A549 (cell line): ENCODE measurements around the gene PIGK. TPM values are rescaled to one million over a fixed set of nuclear protein-coding genes. Genes with fewer than 3 reads are reported as not detected.
"Not testable (repeated sequence)": the region's sequence is repeated elsewhere in the genome, so short reads cannot be mapped to it uniquely, and the experiment has no call there.

ENCODE experiments used
- ATAC-seq, 2 experiments: fragments of 200-7000 bp in 1 of 2; fragments of >200 bp in 1 of 2; cut with Nextera tagmentation in 1 of 2; cut with Tn5 transposase in 1 of 2; 3 replicates each; pipeline versions ENCODE4 v1.8.0 to v1.9.1; 2018 to 2020; ENCODE audit warnings: mild to moderate bottlenecking in 1 of 2, moderate library complexity in 1 of 2
- CTCF ChIA-PET: fragments of 300-600 bp; sonication (Branson Sonifier 250); formaldehyde crosslinking; extraction: SDS; loops from one replicate; lab custom pipeline; 2021; ENCODE audit warnings: antibody characterized with exemption, inconsistent platforms; lab: Yijun Ruan, JAX
- POLR2A ChIA-PET: fragments of 350-600 bp; formaldehyde crosslinking; extraction: SDS; loops from one replicate; lab custom pipeline; 2021; ENCODE audit warnings: antibody characterized with exemption, inconsistent platforms; lab: Yijun Ruan, JAX
- DNase-seq, 2 experiments: peaks; one replicate each; pipeline versions ENCODE4 v3.0.0 to v3.0.0-alpha.2; 2011 to 2016; ENCODE audit warnings: low read depth in 1 of 2, low spot score in 1 of 2
- FAIRE-seq: peaks from 2 replicates; lab custom pipeline; 2011; peaks lifted over from hg19 to GRCh38; lab: Jason Lieb, UNC
- H3K27ac ChIP-seq, 2 experiments: fragments of >200 bp; sonication (Bioruptor Twin); formaldehyde crosslinking; 3 replicates each; pipeline ENCODE4 v1.5.1; 2016 to 2017
- H3K4me1 ChIP-seq: fragments of >200 bp; sonication (Bioruptor Twin); formaldehyde crosslinking; 3 replicates; pipeline ENCODE4 v1.6.1; 2016
- H3K4me2 ChIP-seq: fragments of >200 bp; sonication (Bioruptor Twin); formaldehyde crosslinking; 3 replicates; pipeline ENCODE4 v1.6.1; 2016
- H3K4me3 ChIP-seq: fragments of >200 bp; sonication (Bioruptor Twin); formaldehyde crosslinking; 3 replicates; pipeline ENCODE4 v1.5.1; 2016
- H3K9me3 ChIP-seq: fragments of >200 bp; sonication (Bioruptor Twin); formaldehyde crosslinking; 3 replicates; pipeline ENCODE4 v1.6.1; 2016
- CBX2 ChIP-seq: fragments of 200-600 bp; sonication (generic); IDR thresholded peaks from 2 replicates; pipeline ENCODE4 v1.6.1; 2016; ENCODE audit warnings: low read depth, mild to moderate bottlenecking, borderline replicate concordance
- GATA3 ChIP-seq: IDR thresholded peaks from 2 replicates; pipeline ENCODE4 v1.6.1; 2012; ENCODE audit warnings: borderline replicate concordance
- JUN ChIP-seq, 2 experiments: fragments of >200 bp; sonication (Bioruptor Twin); formaldehyde crosslinking; IDR thresholded peaks; 2 replicates in 1 of 2; 3 replicates in 1 of 2; pipeline ENCODE4 v1.6.1; 2016 to 2017
- JUNB ChIP-seq: fragments of >200 bp; sonication (Bioruptor Twin); formaldehyde crosslinking; IDR thresholded peaks from 2 replicates; pipeline ENCODE4 v1.6.1; 2016
- MAFK ChIP-seq: fragments of 450-650 bp; IDR thresholded peaks from 2 replicates; pipeline ENCODE4 v1.6.1; 2014; ENCODE audit not compliant: partially characterized antibody
- NPAS2 ChIP-seq: fragments of 250-450 bp; sonication (Bioruptor Pico); IDR thresholded peaks from 2 replicates; pipeline ENCODE4 v1.8.0; 2022; ENCODE audit warnings: mild to moderate bottlenecking, moderate library complexity, borderline replicate concordance
- PHF8 ChIP-seq: fragments of 200-600 bp; sonication (generic); IDR thresholded peaks from 2 replicates; pipeline ENCODE4 v1.6.1; 2016; ENCODE audit warnings: low read depth, mild to moderate bottlenecking, antibody characterized with exemption, moderate library complexity, borderline replicate concordance
- RAD21 ChIP-seq, 2 experiments: fragments of >200 bp in 1 of 2; sonication (Bioruptor Twin) in 1 of 2; formaldehyde crosslinking in 1 of 2; IDR thresholded peaks in 1 of 2; conservative IDR thresholded peaks in 1 of 2; 2 replicates in 1 of 2; 3 replicates in 1 of 2; pipeline ENCODE4 v1.6.1; 2012 to 2018; ENCODE audit warnings: inconsistent platforms in 1 of 2
- RARB ChIP-seq: fragments of 250-450 bp; sonication (Bioruptor Pico); IDR thresholded peaks from 2 replicates; pipeline ENCODE4 v1.8.0; 2021; ENCODE audit warnings: mild to moderate bottlenecking, moderate library complexity
- RFX5 ChIP-seq: fragments of 450-650 bp; IDR thresholded peaks from 2 replicates; pipeline ENCODE4 v1.7.1; 2014; ENCODE audit warnings: antibody characterized with exemption, mild to moderate bottlenecking, moderate library complexity
- RNF2 ChIP-seq: fragments of 200-600 bp; sonication (generic); IDR thresholded peaks from 2 replicates; pipeline ENCODE4 v1.6.1; 2016; ENCODE audit warnings: low read depth, mild to moderate bottlenecking, antibody characterized with exemption, moderate library complexity, borderline replicate concordance
- SMC3 ChIP-seq: fragments of >200 bp; sonication (Bioruptor Twin); formaldehyde crosslinking; IDR thresholded peaks from 3 replicates; pipeline ENCODE4 v1.6.1; 2018; ENCODE audit warnings: inconsistent platforms
- SREBF2 ChIP-seq: fragments of 450-650 bp; IDR thresholded peaks from 2 replicates; pipeline ENCODE4 v1.6.1; 2014; ENCODE audit warnings: mild to moderate bottlenecking, moderate library complexity
- TP53 ChIP-seq: fragments of 250-450 bp; sonication (Bioruptor Pico); IDR thresholded peaks from 2 replicates; pipeline ENCODE4 v1.5.0; 2021; ENCODE audit warnings: mild to moderate bottlenecking, moderate library complexity
- USF2 ChIP-seq: fragments of 450-650 bp; IDR thresholded peaks from 2 replicates; pipeline ENCODE4 v1.6.1; 2014; ENCODE audit warnings: antibody characterized with exemption
- ZFP36 ChIP-seq: fragments of 450-650 bp; IDR thresholded peaks from 2 replicates; pipeline ENCODE4 v1.6.1; 2014; ENCODE audit warnings: borderline replicate concordance; ENCODE audit not compliant: partially characterized antibody
- ZNF302 ChIP-seq: fragments of 250-450 bp; sonication (Bioruptor Pico); IDR thresholded peaks from 2 replicates; pipeline ENCODE4 v1.9.0; 2021; ENCODE audit warnings: inconsistent platforms, mild to moderate bottlenecking, moderate library complexity
- WGBS: methylation state at CpG from one replicate; pipeline ENCODE4 v1.1.6; 2017; ENCODE audit errors: missing lambda C conversion rate; 5-methylcytosine and 5-hydroxymethylcytosine counted together
- polyA plus RNA-seq, 4 experiments: library from polyadenylated mRNA; depleted of rRNA in 3 of 4; stranded (reverse); fragments of >200 nt; fragmentation: RNase III in 1 of 4; extraction: RNeasy Plus Mini Kit Qiagen cat#74134 plus additional on column Dnase treatment in 1 of 4; gene quantifications; 2 replicates in 3 of 4; 3 replicates in 1 of 4; pipeline ENCODE4 v1.2.3, GENCODE V29; 2011 to 2017
- TF ChIP-seq, protein P1 (sequence below): fragments of >200 bp; sonication (Bioruptor Twin); formaldehyde crosslinking; IDR thresholded peaks from 3 replicates; pipeline ENCODE4 v1.6.1; 2016
- TF ChIP-seq, protein P2 (sequence below): fragments of >200 bp; sonication (Bioruptor Twin); formaldehyde crosslinking; IDR thresholded peaks from 3 replicates; pipeline ENCODE4 v1.5.1; 2016

PIGK gene
- polyA plus RNA-seq, 2 of the 4 experiments (the other 2 are of a cell fraction), result 31.2 to 38.5 TPM

DNA sequence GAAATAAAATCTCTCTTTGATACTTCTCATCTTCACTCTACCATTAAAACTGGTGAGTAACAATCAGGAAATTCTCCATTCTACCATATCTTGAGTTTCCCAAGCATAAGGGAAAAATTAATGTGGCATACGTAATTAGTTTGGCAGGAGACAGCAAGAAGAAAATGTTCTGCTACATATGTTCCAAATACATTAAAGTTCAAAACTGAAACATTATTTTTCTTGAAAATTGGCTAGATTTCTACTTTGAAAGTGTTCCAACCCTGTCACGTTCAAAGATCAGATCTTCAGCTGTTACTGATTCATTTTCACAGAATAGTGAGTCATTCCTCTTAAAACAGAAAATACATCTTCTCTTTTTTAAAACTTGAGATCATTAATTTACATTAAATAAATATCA is 48.5 kb downstream of the PIGK start:
- POLR2A ChIA-PET, result no interaction called here
- no peak overlapping the region for H3K4me2 ChIP-seq
- CTCF ChIA-PET, result no interaction called here
- H3K9me3 ChIP-seq, result peaks cover 6% of the 10 kb centered on the region; the same call in 1 of the 3 replicates
- ATAC-seq (no peak), FAIRE-seq (no peak), DNase-seq (no peak)
- whole genome bisulfite sequencing, result 77% methylated on average over 2 of the region's 2 CpGs
- H3K4me1 ChIP-seq, result no peaks in the 10 kb centered on the region
- H3K4me3 ChIP-seq, result no peak overlapping the region
- no peak overlapping the region for H3K27ac ChIP-seq
- TF ChIP-seq ZFP36, result no peak

GRCh38 chr1:77168358-77168757 is 50.9 kb downstream of the PIGK start:
- TF ChIP-seq PHF8 (no peak), RNF2 (no peak), USF2 (no peak), NPAS2 (no peak), JUN (IDR thresholded peaks at IDR 0.05) (no peak), SREBF2 (no peak)
- Histone ChIP-seq H3K4me1 (no peaks in the 10 kb centered on the region), H3K27ac (no peak overlapping the region), H3K4me2 (no peak overlapping the region), H3K9me3 (no peaks in the 10 kb centered on the region), H3K4me3 (no peak overlapping the region)
- POLR2A ChIA-PET, result no interaction called here
- DNase-seq (no peak), ATAC-seq (no peak), FAIRE-seq (no peak)
- CTCF ChIA-PET, result no interaction called here
- 87% methylated on average over 1 of the region's 1 CpG for WGBS

DNA sequence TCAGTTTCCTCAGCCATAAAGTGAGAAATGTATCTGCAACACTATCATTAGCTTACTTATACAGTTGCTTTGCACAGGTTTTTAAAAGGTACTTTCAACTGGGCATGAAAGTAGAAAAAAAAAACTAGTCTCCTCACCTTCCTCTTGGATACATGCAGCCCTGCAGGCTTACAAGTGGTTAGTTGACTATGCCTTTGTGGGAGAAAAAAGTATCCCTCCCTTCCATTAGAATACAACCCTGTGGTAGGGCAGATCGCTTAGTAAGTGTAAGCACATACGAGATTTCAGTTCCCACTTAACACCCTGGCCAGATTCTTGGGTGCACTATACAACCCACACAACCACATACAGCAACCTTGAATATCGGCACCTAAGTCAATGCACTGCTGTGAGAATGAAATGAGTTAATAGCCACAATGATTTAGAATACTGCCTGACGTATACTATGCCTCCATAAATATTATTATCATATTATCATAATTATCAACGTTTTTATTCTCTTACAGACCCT is 54.7 kb downstream of the PIGK start:
- TF ChIP-seq JUNB, result no peak
- TF ChIP-seq, protein P1, sequence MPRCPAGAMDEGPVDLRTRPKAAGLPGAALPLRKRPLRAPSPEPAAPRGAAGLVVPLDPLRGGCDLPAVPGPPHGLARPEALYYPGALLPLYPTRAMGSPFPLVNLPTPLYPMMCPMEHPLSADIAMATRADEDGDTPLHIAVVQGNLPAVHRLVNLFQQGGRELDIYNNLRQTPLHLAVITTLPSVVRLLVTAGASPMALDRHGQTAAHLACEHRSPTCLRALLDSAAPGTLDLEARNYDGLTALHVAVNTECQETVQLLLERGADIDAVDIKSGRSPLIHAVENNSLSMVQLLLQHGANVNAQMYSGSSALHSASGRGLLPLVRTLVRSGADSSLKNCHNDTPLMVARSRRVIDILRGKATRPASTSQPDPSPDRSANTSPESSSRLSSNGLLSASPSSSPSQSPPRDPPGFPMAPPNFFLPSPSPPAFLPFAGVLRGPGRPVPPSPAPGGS, result no peak
- TF ChIP-seq RARB (CRISPR knock-in tag), result no peak
- no peak for TF ChIP-seq JUN (IDR thresholded peaks at IDR 0.05)
- no peak for TF ChIP-seq ZNF302 (CRISPR knock-in tag)
- TF ChIP-seq GATA3, result no peak
- TF ChIP-seq RAD21 (conservative IDR thresholded peaks at IDR 0.05 in 1 of 2, IDR thresholded peaks at IDR 0.05 in 1 of 2), result no peak
- TF ChIP-seq, protein P2, sequence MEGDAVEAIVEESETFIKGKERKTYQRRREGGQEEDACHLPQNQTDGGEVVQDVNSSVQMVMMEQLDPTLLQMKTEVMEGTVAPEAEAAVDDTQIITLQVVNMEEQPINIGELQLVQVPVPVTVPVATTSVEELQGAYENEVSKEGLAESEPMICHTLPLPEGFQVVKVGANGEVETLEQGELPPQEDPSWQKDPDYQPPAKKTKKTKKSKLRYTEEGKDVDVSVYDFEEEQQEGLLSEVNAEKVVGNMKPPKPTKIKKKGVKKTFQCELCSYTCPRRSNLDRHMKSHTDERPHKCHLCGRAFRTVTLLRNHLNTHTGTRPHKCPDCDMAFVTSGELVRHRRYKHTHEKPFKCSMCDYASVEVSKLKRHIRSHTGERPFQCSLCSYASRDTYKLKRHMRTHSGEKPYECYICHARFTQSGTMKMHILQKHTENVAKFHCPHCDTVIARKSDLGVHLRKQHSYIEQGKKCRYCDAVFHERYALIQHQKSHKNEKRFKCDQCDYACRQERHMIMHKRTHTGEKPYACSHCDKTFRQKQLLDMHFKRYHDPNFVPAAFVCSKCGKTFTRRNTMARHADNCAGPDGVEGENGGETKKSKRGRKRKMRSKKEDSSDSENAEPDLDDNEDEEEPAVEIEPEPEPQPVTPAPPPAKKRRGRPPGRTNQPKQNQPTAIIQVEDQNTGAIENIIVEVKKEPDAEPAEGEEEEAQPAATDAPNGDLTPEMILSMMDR, result no peak
- no peak for TF ChIP-seq MAFK
- TF ChIP-seq TP53 (CRISPR knock-in tag), result no peak
- TF ChIP-seq SREBF2, result no peak
- no peak for TF ChIP-seq SMC3
- TF ChIP-seq RFX5, result no peak
- no peak for TF ChIP-seq CBX2
- TF ChIP-seq PHF8, result no peak
- CTCF ChIA-PET, result interaction anchor here (1.3 kb wide), 1 partner anchor 9 kb away, joined by 3 read pairs; no protein-coding TSS in a partner anchor
- WGBS, result 75% methylated on average over 5 of the region's 5 CpGs
- no peak for FAIRE-seq
- H3K4me1 ChIP-seq, result no peaks in the 10 kb centered on the region
- POLR2A ChIA-PET, result no interaction called here
- H3K27ac ChIP-seq, result no peak overlapping the region
- no peak overlapping the region for H3K4me2 ChIP-seq
- no peak for DNase-seq
- no peak overlapping the region for H3K4me3 ChIP-seq
- no peaks in the 10 kb centered on the region for H3K9me3 ChIP-seq
- ATAC-seq, result no peak

GRCh38 chr1:77159706-77160105 is 59.5 kb downstream of the PIGK start:
- H3K4me2 ChIP-seq, CTCF ChIA-PET, POLR2A ChIA-PET, FAIRE-seq, ATAC-seq, H3K4me3 ChIP-seq, H3K4me1 ChIP-seq, H3K9me3 ChIP-seq, DNase-seq, H3K27ac ChIP-seq: not testable (repeated sequence)
- 78% methylated on average over 3 of the region's 3 CpGs for WGBS
